GM10847 (cell line): ENCODE data around the gene PRKCE.

ENCODE experiments used
- POLR2A ChIP-seq: IDR thresholded peaks from 2 replicates; pipeline ENCODE4 v1.6.1; 2011; ENCODE audit not compliant: insufficient read length; ENCODE audit errors: extremely low read depth

Gene PRKCE

DNA sequence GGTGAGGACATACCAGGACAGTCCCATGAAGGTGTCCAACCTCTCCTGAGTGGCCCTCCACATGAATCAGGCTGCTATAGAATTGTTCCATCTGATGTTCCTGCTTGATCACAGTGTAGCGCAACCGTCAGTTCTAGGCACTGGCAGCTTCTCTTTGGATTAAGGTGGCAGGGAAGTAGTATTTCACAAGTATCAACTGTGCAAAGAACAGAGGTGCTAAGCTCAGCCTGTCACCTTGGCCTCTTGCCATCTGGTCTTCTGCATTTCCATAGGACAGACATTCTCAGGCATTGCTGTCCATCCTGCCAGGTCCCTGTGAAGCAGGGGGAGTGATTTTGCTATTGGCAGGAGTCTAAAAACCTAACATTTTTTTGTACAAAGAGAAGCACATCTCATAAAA lies 463.5 kb downstream of the PRKCE start:
- no peak for TF ChIP-seq POLR2A

DNA sequence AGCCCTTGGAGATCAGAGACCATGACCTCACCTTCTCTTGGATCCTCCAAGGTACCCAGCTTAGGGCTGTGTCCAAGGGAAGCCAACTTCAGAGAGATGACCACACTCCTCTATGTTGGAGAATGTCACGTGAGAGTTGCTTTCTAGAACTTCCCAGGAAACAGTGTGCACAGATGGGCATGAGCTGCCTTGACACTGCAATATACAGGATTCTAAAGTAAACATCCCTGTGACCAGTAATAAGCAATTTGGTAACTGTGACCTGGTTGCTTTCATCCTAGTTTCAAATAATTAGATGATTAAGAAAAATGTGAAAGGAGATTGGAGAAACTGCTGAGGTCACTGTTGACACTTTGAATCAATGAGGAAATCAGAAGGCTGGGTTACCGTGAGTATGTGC lies 464.7 kb downstream of the PRKCE start:
- TF ChIP-seq POLR2A = no peak

GRCh38 chr2:46116553-46116991 lies 465.1 kb downstream of the PRKCE start:
- TF ChIP-seq POLR2A = no peak

DNA sequence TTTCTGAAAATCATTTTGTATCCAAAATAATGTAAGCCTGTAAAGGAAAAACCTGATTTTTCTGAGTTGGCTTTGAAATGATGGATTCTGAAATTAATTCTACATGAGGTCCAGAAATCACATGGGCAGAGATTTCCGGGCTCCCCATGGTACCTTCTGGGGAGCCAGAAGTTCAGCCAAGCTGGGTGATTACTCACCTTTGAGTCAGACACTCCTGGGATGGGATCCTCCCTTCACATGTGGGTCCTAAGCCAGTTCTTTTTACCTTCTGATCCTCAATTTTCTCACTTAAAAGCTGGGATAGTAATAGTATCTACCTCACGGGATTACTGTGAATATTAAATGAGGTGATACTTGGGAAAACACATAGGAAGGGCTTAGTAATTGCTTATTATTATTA lies 465.9 kb downstream of the PRKCE start:
- no peak for TF ChIP-seq POLR2A

- no peak for TF ChIP-seq POLR2A
Measured at GRCh38 chr2:46117994-46118393, 466.5 kb downstream of the PRKCE start.

- TF ChIP-seq POLR2A = no peak
Measured at GRCh38 chr2:46118656-46119371, 467.3 kb downstream of the PRKCE start.

- no peak for TF ChIP-seq POLR2A
Measured at GRCh38 chr2:46119453-46119852, 468.0 kb downstream of the PRKCE start.

- TF ChIP-seq POLR2A = no peak
Measured at GRCh38 chr2:46120792-46121555, 469.5 kb downstream of the PRKCE start.

GRCh38 chr2:46122318-46122976 lies 471.0 kb downstream of the PRKCE start:
- TF ChIP-seq POLR2A = no peak

GRCh38 chr2:46123013-46123412 lies 471.5 kb downstream of the PRKCE start:
- TF ChIP-seq POLR2A = no peak

DNA sequence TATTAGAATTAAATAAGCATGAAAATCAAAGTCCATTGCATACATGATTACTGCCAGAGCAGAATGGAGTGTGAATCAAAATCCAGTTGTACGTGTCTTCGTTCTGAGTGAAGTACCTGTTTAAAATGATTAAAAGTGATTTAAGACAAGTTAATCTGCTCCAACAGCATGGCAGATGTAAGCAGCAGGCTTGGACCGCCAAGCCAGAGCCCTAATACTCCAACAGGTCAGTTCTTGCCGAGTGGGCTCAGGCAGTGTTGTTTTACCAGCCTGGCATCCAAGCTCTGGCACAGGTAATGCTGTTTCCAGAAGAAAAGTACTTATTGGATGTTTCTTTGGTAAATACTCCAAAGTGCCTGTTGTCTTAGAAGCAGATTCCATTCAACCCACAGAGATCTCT lies 474.3 kb downstream of the PRKCE start:
- TF ChIP-seq POLR2A = no peak

- no peak for TF ChIP-seq POLR2A
Measured at GRCh38 chr2:46126571-46126970, 475.1 kb downstream of the PRKCE start.

DNA sequence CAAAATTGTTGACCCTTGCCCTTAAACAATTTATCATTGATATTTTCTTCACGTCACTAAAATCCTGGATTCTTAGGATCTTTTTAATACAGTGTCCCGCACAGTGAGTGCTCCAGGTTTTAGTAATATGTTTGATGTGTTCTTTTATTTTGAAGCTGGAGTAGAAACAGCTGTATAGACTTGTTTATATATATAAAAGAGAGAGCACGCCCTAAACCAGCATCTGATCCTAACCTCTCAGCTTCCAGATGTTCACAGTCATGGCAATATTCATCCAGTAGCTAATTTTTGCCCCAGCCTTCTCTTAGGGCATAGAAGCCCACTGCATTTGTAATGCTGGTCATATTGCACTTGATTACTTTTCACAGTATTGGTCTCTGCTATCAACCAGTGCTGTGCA lies 475.7 kb downstream of the PRKCE start:
- no peak for TF ChIP-seq POLR2A

DNA sequence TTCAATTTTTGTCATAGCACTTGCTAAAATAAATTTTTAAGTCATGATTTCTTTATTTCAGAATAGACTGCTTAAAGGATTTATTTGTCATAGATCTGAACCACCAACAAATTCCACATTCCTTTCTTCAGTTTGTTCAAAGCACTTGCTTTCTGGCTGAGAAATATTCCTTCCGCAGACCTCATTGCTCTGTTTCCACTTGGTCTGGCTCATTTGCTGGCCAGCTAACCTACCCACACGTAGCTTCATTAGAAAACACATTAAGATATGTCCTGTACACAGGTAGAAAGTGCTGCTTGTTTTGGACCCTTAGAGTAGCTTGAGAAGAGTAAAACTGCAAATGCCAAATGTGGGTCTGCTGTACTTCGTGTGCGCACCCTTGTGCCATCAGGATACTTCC lies 479.0 kb downstream of the PRKCE start:
- no peak for TF ChIP-seq POLR2A

DNA sequence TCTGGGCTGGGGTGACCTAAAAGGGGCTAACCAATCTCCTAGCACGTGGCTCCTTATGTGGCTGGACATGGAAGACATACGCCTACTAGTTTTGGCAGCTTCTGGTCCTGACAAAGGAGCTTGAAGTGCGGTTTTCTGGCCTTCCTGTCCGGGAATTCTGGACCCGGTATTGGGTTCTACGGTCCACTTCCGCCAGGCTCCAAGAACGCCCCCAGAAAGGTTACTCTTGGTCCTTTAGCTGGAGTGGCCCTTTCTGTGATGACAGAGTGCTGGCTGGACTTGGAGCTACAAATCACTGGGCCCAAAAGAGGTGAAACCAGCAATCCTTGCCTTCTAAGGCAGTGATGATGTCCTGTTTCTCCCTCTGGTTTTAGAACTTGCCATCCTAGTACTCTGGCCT lies 481.5 kb downstream of the PRKCE start:
- no peak for TF ChIP-seq POLR2A
